HepG2 (cell line): ENCODE results near the gene TRIM69. TPM values are rescaled to one million over a fixed set of nuclear protein-coding genes. Genes with fewer than 3 reads are reported as not detected.

Experiments
- ATAC-seq: fragments of 200-7000 bp; cut with Tn5 transposase; 3 replicates; pipeline ENCODE4 v1.9.1; 2020; ENCODE audit warnings: mild to moderate bottlenecking, moderate library complexity
- BruUV-seq: library from RNA; stranded (reverse); fragments of 400-500 nt; replicated peaks from 2 replicates; lab custom pipeline; 2021; lab: Mats Ljungman, UMichigan
- CTCF ChIA-PET: fragments of 300-600 bp; formaldehyde crosslinking; extraction: SDS; loops from one replicate; lab custom pipeline; 2021; ENCODE audit warnings: low total read pairs, inconsistent platforms, low intra/inter-chr PET ratio; lab: Yijun Ruan, JAX
- POLR2A ChIA-PET: fragments of 350-600 bp; sonication (Branson Sonifier 250); formaldehyde crosslinking; loops from one replicate; lab custom pipeline; 2020; ENCODE audit warnings: antibody characterized with exemption, inconsistent platforms; lab: Yijun Ruan, JAX
- DNase-seq: peaks from one replicate; pipeline ENCODE4 v3.0.0-alpha.2; 2015; ENCODE audit warnings: low spot score
- FAIRE-seq: peaks from 3 replicates; lab custom pipeline; 2011; peaks lifted over from hg19 to GRCh38; lab: Jason Lieb, UNC
- H2AFZ ChIP-seq: one replicate; pipeline ENCODE4 v1.6.1; 2011; ENCODE audit warnings: low read length, inconsistent platforms
- H3K27ac ChIP-seq: fragments of 300-600 bp; 3 replicates; pipeline ENCODE4 v1.8.0; 2011; ENCODE audit warnings: mixed run types, mild to moderate bottlenecking, mixed read lengths, low read length, inconsistent platforms; ENCODE audit not compliant: insufficient read depth; ENCODE audit errors: extremely low read length
- H3K27me3 ChIP-seq, 2 experiments: fragments of 200-600 bp in 1 of 2; 2 replicates in 1 of 2; 3 replicates in 1 of 2; pipeline versions ENCODE4 v1.6.0 to v1.8.0; 2011; ENCODE audit warnings: low read length in 2 of 2, mild to moderate bottlenecking in 2 of 2, moderate library complexity in 2 of 2, inconsistent platforms in 1 of 2; ENCODE audit not compliant: insufficient read depth in 2 of 2, control insufficient read depth in 1 of 2
- H3K36me3 ChIP-seq, 2 experiments: fragments of 200-600 bp in 1 of 2; replicated peaks in 1 of 2; 2 replicates in 1 of 2; 3 replicates in 1 of 2; pipeline versions ENCODE4 v1.5.1 to v1.8.0; 2011; ENCODE audit warnings: low read length in 2 of 2, inconsistent platforms in 1 of 2; ENCODE audit not compliant: insufficient read depth in 2 of 2, control insufficient read depth in 1 of 2
- H3K4me1 ChIP-seq: 2 replicates; pipeline ENCODE4 v1.5.1; 2012; ENCODE audit warnings: low read length, inconsistent platforms; ENCODE audit not compliant: insufficient read depth
- H3K4me2 ChIP-seq: 2 replicates; pipeline ENCODE4 v1.6.0; 2011; ENCODE audit warnings: low read depth, low read length, inconsistent platforms
- H3K4me3 ChIP-seq, 3 experiments: fragments of 200-600 bp in 1 of 3; sonication (generic), shearing (Covaris generic) in 1 of 3; replicated peaks in 1 of 3; 2 replicates each; pipeline ENCODE4 v1.5.1; 2011 to 2016; ENCODE audit warnings: low read length in 3 of 3, inconsistent platforms in 2 of 3, low read depth in 2 of 3, mild to moderate bottlenecking in 2 of 3, control low read depth in 1 of 3, mixed read lengths in 1 of 3; ENCODE audit not compliant: insufficient read depth in 1 of 3
- H3K79me2 ChIP-seq: one replicate; pipeline ENCODE4 v1.6.1; 2011; ENCODE audit warnings: low read length, inconsistent platforms; ENCODE audit not compliant: insufficient read depth
- H3K9ac ChIP-seq: 2 replicates; pipeline ENCODE4 v1.6.0; 2011; ENCODE audit warnings: mild to moderate bottlenecking, low read depth, low read length, inconsistent platforms; ENCODE audit not compliant: insufficient read depth
- H3K9me3 ChIP-seq: 2 replicates; pipeline ENCODE4 v1.5.1; 2012; ENCODE audit warnings: mild to moderate bottlenecking, low read length
- H4K20me1 ChIP-seq: 2 replicates; pipeline ENCODE4 v1.6.0; 2011; ENCODE audit warnings: inconsistent platforms, mild to moderate bottlenecking, low read length, moderate library complexity; ENCODE audit not compliant: insufficient read depth
- CBX5 ChIP-seq: sonication (generic); formaldehyde crosslinking; IDR thresholded peaks from 2 replicates; pipeline ENCODE4 v1.4.0; 2020; ENCODE audit warnings: missing genetic modification reagents, borderline replicate concordance
- CCAR2 ChIP-seq: fragments of 200-400 bp; formaldehyde crosslinking; optimal IDR thresholded peaks from 2 replicates; pipeline ENCODE3; 2018; ENCODE audit warnings: low read depth, mild to moderate bottlenecking, low read length, moderate library complexity
- HOXD1 ChIP-seq: sonication (generic); formaldehyde crosslinking; IDR thresholded peaks from 2 replicates; pipeline ENCODE4 v1.5.0; 2020; ENCODE audit warnings: missing genetic modification reagents
- JUN ChIP-seq: sonication (generic); formaldehyde crosslinking; IDR thresholded peaks from 2 replicates; pipeline ENCODE4 v1.4.0; 2020; ENCODE audit warnings: mild to moderate bottlenecking, missing genetic modification reagents
- KDM1A ChIP-seq: IDR thresholded peaks from 2 replicates; pipeline ENCODE4 v1.6.1; 2016; ENCODE audit warnings: missing compliant biosample characterization
- KDM2A ChIP-seq: sonication (generic); formaldehyde crosslinking; IDR thresholded peaks from 2 replicates; pipeline ENCODE4 v1.4.0; 2020; ENCODE audit warnings: low read depth, missing genetic modification reagents, borderline replicate concordance
- POGZ ChIP-seq: sonication (generic); formaldehyde crosslinking; IDR thresholded peaks from 2 replicates; pipeline ENCODE4 v1.4.0; 2020; ENCODE audit warnings: mild to moderate bottlenecking, missing genetic modification reagents
- RBM39 ChIP-seq: fragments of 200-400 bp; formaldehyde crosslinking; IDR thresholded peaks from one replicate; pipeline ENCODE4 v1.6.1; 2018; ENCODE audit warnings: antibody characterized with exemption, mild to moderate bottlenecking, low read depth, low read length; ENCODE audit not compliant: poor library complexity, severe bottlenecking
- STAT6 ChIP-seq: sonication (generic); formaldehyde crosslinking; IDR thresholded peaks from 2 replicates; pipeline ENCODE4 v1.4.0; 2020; ENCODE audit warnings: missing genetic modification reagents, mild to moderate bottlenecking, borderline replicate concordance
- THAP9 ChIP-seq: sonication (generic); formaldehyde crosslinking; IDR thresholded peaks from 2 replicates; pipeline ENCODE4; 2020; ENCODE audit warnings: missing genetic modification reagents, mild to moderate bottlenecking, borderline replicate concordance
- TP53 ChIP-seq: sonication (generic); formaldehyde crosslinking; conservative IDR thresholded peaks from 2 replicates; pipeline ENCODE4 v1.4.0; 2020; ENCODE audit warnings: missing genetic modification reagents
- ZMAT5 ChIP-seq: sonication (generic); formaldehyde crosslinking; IDR thresholded peaks from 2 replicates; pipeline ENCODE4 v1.5.0; 2020; ENCODE audit warnings: mild to moderate bottlenecking, low read depth, missing genetic modification reagents, borderline replicate concordance
- ZNF280D ChIP-seq: sonication (generic); formaldehyde crosslinking; IDR thresholded peaks from 2 replicates; pipeline ENCODE4 v1.5.1; 2020; ENCODE audit warnings: mild to moderate bottlenecking, missing genetic modification reagents
- ZNF75D ChIP-seq: sonication (generic); formaldehyde crosslinking; IDR thresholded peaks from 2 replicates; pipeline ENCODE4 v1.8.1; 2023; ENCODE audit warnings: missing genetic modification reagents, mild to moderate bottlenecking, borderline replicate concordance
- WGBS: methylation state at CpG from one replicate; pipeline ENCODE4 v1.1.6; 2017; ENCODE audit warnings: low lambda C conversion rate; 5-methylcytosine and 5-hydroxymethylcytosine counted together
- in situ Hi-C: cut with HindIII; loops from 2 replicates; pipeline ENCODE4 v1.10.0; 2017; ENCODE audit warnings: low pct_unique_long_range_greater_than_20kb; ENCODE audit not compliant: extremely low pct_ligation_motif_present
- intact Hi-C: fragments of 100-400 bp; cut with micrococcal nuclease; formaldehyde crosslinking; loops from one replicate; pipeline ENCODE4 v1.10.0; 2022; ENCODE audit not compliant: unreplicated experiment
- polyA plus RNA-seq, 8 experiments: library from polyadenylated mRNA; depleted of rRNA in 3 of 8; stranded (reverse) in 7 of 8; unstranded in 1 of 8; fragments of >200 nt; fragmentation: Illumina TruSeq in 4 of 8; extraction: Trizol in 4 of 8; gene quantifications; 2 replicates each; pipeline versions ENCODE4 v1.2.1 to v1.2.3, GENCODE V29; 2011 to 2016; ENCODE audit warnings: low read depth in 4 of 8, missing spikeins in 1 of 8, mixed read lengths in 1 of 8; ENCODE audit not compliant: insufficient read depth in 1 of 8
- total RNA-seq, 5 experiments: library from RNA; depleted of rRNA; stranded (reverse); fragments of >200 nt; fragmentation: Illumina TruSeq; extraction: Trizol; gene quantifications; 2 replicates each; pipeline ENCODE4 v1.2.3, GENCODE V29; 2016; ENCODE audit warnings: low read depth in 1 of 5

TRIM69 gene
- total and polyA plus RNA-seq, 2 of the 13 experiments (the other 11 are each of a cell fraction or from before 2014, with no cell fraction given): 2.6 to 3.2 TPM

GRCh38 chr15:44812029-44812517 is 75.7 kb downstream of the TRIM69 start:
- Histone ChIP-seq H3K4me2 (peak overlapping the region; percentile 66), H4K20me1 (no peaks in the 10 kb centered on the region), H3K27me3 (no peaks in the 10 kb centered on the region), H3K9me3 (no peaks in the 10 kb centered on the region), H3K9ac (peak overlapping the region; percentile 54), H3K79me2 (no peaks in the 10 kb centered on the region), H2AFZ (peak overlapping the region; percentile 24), H3K27ac (peak overlapping the region; percentile 74), H3K4me3 (peak overlapping the region in 1 of 3 experiments; percentile 13; a peak in 1 of 6 replicates), H3K36me3 (no peaks in the 10 kb centered on the region), H3K4me1 (peaks cover 62% of the 10 kb centered on the region)
- ChIA-PET CTCF (no interaction called here), POLR2A (interaction anchor here (1.0 to 1.6 kb wide), 11 partner anchors 8 to 149 kb away, joined by 4 to 11 read pairs (median 5); partner anchors contain the start of genes B2M and SPG11)
- in situ Hi-C loops: no loop called here
- peak; percentile 96 for ATAC-seq
- FAIRE-seq: peak; percentile 95
- intact Hi-C loops: loop anchor here (2.0 kb wide), 1 partner anchor 41 kb away; no protein-coding TSS in a partner anchor
- BruUV-seq: no TSS peak
- WGBS: 3% methylated on average over 5 of the region's 5 CpGs
- peak; percentile 93 for DNase-seq
- TF ChIP-seq TP53 (CRISPR knock-in tag) (peak; percentile 91), ZNF280D (CRISPR knock-in tag) (peak; percentile 52; the same call in 1 of the 2 replicates), CBX5 (CRISPR knock-in tag) (peak; percentile 71; the same call in 1 of the 2 replicates), ZMAT5 (CRISPR knock-in tag) (no peak), CCAR2 (no peak), HOXD1 (CRISPR knock-in tag) (no peak), ZNF75D (CRISPR knock-in tag) (no peak), STAT6 (CRISPR knock-in tag) (0 out of 2 replicates have a peak, but pooled peaks have one; percentile 47), JUN (CRISPR knock-in tag) (no peak), POGZ (peak; percentile 83), KDM1A (peak; percentile 23; the same call in 1 of the 2 replicates), KDM2A (CRISPR knock-in tag) (peak; percentile 43; the same call in 1 of the 2 replicates), THAP9 (CRISPR knock-in tag) (peak; percentile 39; the same call in 1 of the 2 replicates), RBM39 (no peak)
